ENCODE measurements around the gene PBRM1.

GRCh38 chr3:52557011-52557960, 128.4 kb downstream of the PBRM1 start:
- TF ChIP-seq CTCF (IDR thresholded peaks at IDR 0.05; ENCODE audit: extremely low read depth in 1 of 2, insufficient read depth in 1 of 2, low read depth in 1 of 2, low read length in 2 of 2) (no peak), FOS (IDR thresholded peaks at IDR 0.05; ENCODE audit: borderline replicate concordance, insufficient read depth, low read length) (no peak), POLR2AphosphoS5 (IDR thresholded peaks at IDR 0.05; ENCODE audit: insufficient read depth, low read depth, low read length) (no peak), MYC (IDR thresholded peaks at IDR 0.05; ENCODE audit: low read depth, low read length) (no peak), EZH2 (IDR thresholded peaks at IDR 0.05; ENCODE audit: borderline replicate concordance, low read depth, low read length, severe bottlenecking) (no peak), MAX (IDR thresholded peaks at IDR 0.05; ENCODE audit: insufficient read depth, insufficient read length) (no peak), JUN (IDR thresholded peaks at IDR 0.05; ENCODE audit: borderline replicate concordance, insufficient read depth, insufficient read length, low read depth) (no peak), POLR2A (IDR thresholded peaks at IDR 0.05; ENCODE audit: low read depth, low read length) (no peak)
